A549 (cell line): ENCODE measurements around the gene RUNDC3A. TPM values are rescaled to one million over a fixed set of nuclear protein-coding genes. Genes with fewer than 3 reads are reported as not detected.
A peak's percentile ranks its signal among the peaks of the same experiment; 100 is the strongest.

Source experiments
- ATAC-seq, 2 experiments: fragments of 200-7000 bp in 1 of 2; fragments of >200 bp in 1 of 2; cut with Nextera tagmentation in 1 of 2; cut with Tn5 transposase in 1 of 2; 3 replicates each; pipeline versions ENCODE4 v1.8.0 to v1.9.1; 2018 to 2020; ENCODE audit warnings: mild to moderate bottlenecking in 1 of 2, moderate library complexity in 1 of 2
- CTCF ChIA-PET: fragments of 300-600 bp; sonication (Branson Sonifier 250); formaldehyde crosslinking; extraction: SDS; loops from one replicate; lab custom pipeline; 2021; ENCODE audit warnings: antibody characterized with exemption, inconsistent platforms; lab: Yijun Ruan, JAX
- POLR2A ChIA-PET: fragments of 350-600 bp; formaldehyde crosslinking; extraction: SDS; loops from one replicate; lab custom pipeline; 2021; ENCODE audit warnings: antibody characterized with exemption, inconsistent platforms; lab: Yijun Ruan, JAX
- DNase-seq, 2 experiments: peaks; one replicate each; pipeline versions ENCODE4 v3.0.0 to v3.0.0-alpha.2; 2011 to 2016; ENCODE audit warnings: low read depth in 1 of 2, low spot score in 1 of 2
- FAIRE-seq: peaks from 2 replicates; lab custom pipeline; 2011; peaks lifted over from hg19 to GRCh38; lab: Jason Lieb, UNC
- H3K27ac ChIP-seq, 2 experiments: fragments of >200 bp; sonication (Bioruptor Twin); formaldehyde crosslinking; 3 replicates each; pipeline ENCODE4 v1.5.1; 2016 to 2017
- H3K4me1 ChIP-seq: fragments of >200 bp; sonication (Bioruptor Twin); formaldehyde crosslinking; 3 replicates; pipeline ENCODE4 v1.6.1; 2016
- H3K4me2 ChIP-seq: fragments of >200 bp; sonication (Bioruptor Twin); formaldehyde crosslinking; 3 replicates; pipeline ENCODE4 v1.6.1; 2016
- H3K4me3 ChIP-seq: fragments of >200 bp; sonication (Bioruptor Twin); formaldehyde crosslinking; 3 replicates; pipeline ENCODE4 v1.5.1; 2016
- H3K9me3 ChIP-seq: fragments of >200 bp; sonication (Bioruptor Twin); formaldehyde crosslinking; 3 replicates; pipeline ENCODE4 v1.6.1; 2016
- BCL3 ChIP-seq: fragments of >200 bp; sonication (Bioruptor Twin); formaldehyde crosslinking; IDR thresholded peaks from 3 replicates; pipeline ENCODE4 v1.6.1; 2016
- CBX8 ChIP-seq: fragments of 200-600 bp; sonication (generic); IDR thresholded peaks from 2 replicates; pipeline ENCODE4 v1.6.1; 2016
- CHD4 ChIP-seq: fragments of 200-600 bp; sonication (generic); IDR thresholded peaks from 2 replicates; pipeline ENCODE4 v1.6.1; 2016; ENCODE audit warnings: antibody characterized with exemption, mild to moderate bottlenecking, borderline replicate concordance
- ESRRA ChIP-seq: fragments of 150-350 bp; IDR thresholded peaks from 2 replicates; pipeline ENCODE4 v1.6.1; 2014; ENCODE audit warnings: mild to moderate bottlenecking, low read length, borderline replicate concordance
- FOSL2 ChIP-seq, 2 experiments: fragments of 450-650 bp in 1 of 2; fragments of >200 bp in 1 of 2; sonication (Bioruptor Twin) in 1 of 2; formaldehyde crosslinking; IDR thresholded peaks; 2 replicates each; pipeline versions ENCODE4 v1.5.0 to v1.6.1; 2016 to 2020; ENCODE audit warnings: mild to moderate bottlenecking in 1 of 2, moderate library complexity in 1 of 2
- HDAC2 ChIP-seq: fragments of 200-600 bp; sonication (generic); IDR thresholded peaks from 2 replicates; pipeline ENCODE4 v1.6.1; 2016
- HMGXB4 ChIP-seq: fragments of 250-450 bp; sonication (Bioruptor Pico); IDR thresholded peaks from 2 replicates; pipeline ENCODE4 v1.5.0; 2021; ENCODE audit warnings: mild to moderate bottlenecking, moderate library complexity, borderline replicate concordance
- KDM5A ChIP-seq: fragments of 200-600 bp; sonication (generic); IDR thresholded peaks from 2 replicates; pipeline ENCODE4 v1.6.1; 2016; ENCODE audit warnings: antibody characterized with exemption, mild to moderate bottlenecking
- MAX ChIP-seq: IDR thresholded peaks from 2 replicates; pipeline ENCODE4 v1.6.1; 2012
- MAZ ChIP-seq: fragments of 150-350 bp; IDR thresholded peaks from 2 replicates; pipeline ENCODE4 v1.6.1; 2014; ENCODE audit warnings: antibody characterized with exemption, low read depth, low read length, borderline replicate concordance
- NFE2L2 ChIP-seq: fragments of 150-350 bp; conservative IDR thresholded peaks from 2 replicates; pipeline ENCODE4 v1.6.1; 2014; ENCODE audit warnings: low read length
- POLR2AphosphoS2 ChIP-seq: conservative IDR thresholded peaks from 2 replicates; pipeline ENCODE4 v1.6.1; 2012; ENCODE audit warnings: low read length, improper control_type of control experiment, inconsistent platforms
- RFX5 ChIP-seq: fragments of 450-650 bp; IDR thresholded peaks from 2 replicates; pipeline ENCODE4 v1.7.1; 2014; ENCODE audit warnings: antibody characterized with exemption, mild to moderate bottlenecking, moderate library complexity
- RNF2 ChIP-seq: fragments of 200-600 bp; sonication (generic); IDR thresholded peaks from 2 replicates; pipeline ENCODE4 v1.6.1; 2016; ENCODE audit warnings: low read depth, mild to moderate bottlenecking, antibody characterized with exemption, moderate library complexity, borderline replicate concordance
- SMC3 ChIP-seq: fragments of >200 bp; sonication (Bioruptor Twin); formaldehyde crosslinking; IDR thresholded peaks from 3 replicates; pipeline ENCODE4 v1.6.1; 2018; ENCODE audit warnings: inconsistent platforms
- TP53 ChIP-seq: fragments of 250-450 bp; sonication (Bioruptor Pico); IDR thresholded peaks from 2 replicates; pipeline ENCODE4 v1.5.0; 2021; ENCODE audit warnings: mild to moderate bottlenecking, moderate library complexity
- WGBS: methylation state at CpG from one replicate; pipeline ENCODE4 v1.1.6; 2017; ENCODE audit errors: missing lambda C conversion rate; 5-methylcytosine and 5-hydroxymethylcytosine counted together
- polyA plus RNA-seq, 4 experiments: library from polyadenylated mRNA; depleted of rRNA in 3 of 4; stranded (reverse); fragments of >200 nt; fragmentation: RNase III in 1 of 4; extraction: RNeasy Plus Mini Kit Qiagen cat#74134 plus additional on column Dnase treatment in 1 of 4; gene quantifications; 2 replicates in 3 of 4; 3 replicates in 1 of 4; pipeline ENCODE4 v1.2.3, GENCODE V29; 2011 to 2017
- TF ChIP-seq, protein P1 (sequence below): fragments of >200 bp; sonication (Bioruptor Twin); formaldehyde crosslinking; IDR thresholded peaks from 3 replicates; pipeline ENCODE4 v1.5.1; 2016

The RUNDC3A gene
- polyA plus RNA-seq, 2 of the 4 experiments (the other 2 are of a cell fraction), result 0.45 to 0.48 TPM

- peak; percentile 62 to 88 for ATAC-seq
- ChIA-PET CTCF (interaction anchor here (0.6 to 1.6 kb wide), 4 partner anchors 10 to 98 kb away, joined by 3 to 6 read pairs (median 4); no protein-coding TSS in a partner anchor), POLR2A (interaction anchor here (1.0 kb wide), 1 partner anchor 86 kb away, joined by 3 read pairs; no protein-coding TSS in a partner anchor)
- WGBS, result 25% methylated on average over 21 of the region's 26 CpGs
- peak; percentile 65 to 88 for DNase-seq
- TF ChIP-seq MAX (peak; percentile 58; the same call in 1 of the 2 replicates), CHD4 (no peak)
- H3K4me3 ChIP-seq, result peak overlapping the region; percentile 47
- H3K9me3 ChIP-seq, result no peaks in the 10 kb centered on the region
- peaks cover 15% of the 10 kb centered on the region for H3K4me1 ChIP-seq
- peak overlapping the region; percentile 96 for H3K4me2 ChIP-seq
- peak overlapping the region in 1 of 2 experiments; percentile 70; a peak in 3 of 6 replicates for H3K27ac ChIP-seq
- no peak for FAIRE-seq
Measured at GRCh38 chr17:44307387-44308186, 814 bp upstream of the RUNDC3A start.

DNA sequence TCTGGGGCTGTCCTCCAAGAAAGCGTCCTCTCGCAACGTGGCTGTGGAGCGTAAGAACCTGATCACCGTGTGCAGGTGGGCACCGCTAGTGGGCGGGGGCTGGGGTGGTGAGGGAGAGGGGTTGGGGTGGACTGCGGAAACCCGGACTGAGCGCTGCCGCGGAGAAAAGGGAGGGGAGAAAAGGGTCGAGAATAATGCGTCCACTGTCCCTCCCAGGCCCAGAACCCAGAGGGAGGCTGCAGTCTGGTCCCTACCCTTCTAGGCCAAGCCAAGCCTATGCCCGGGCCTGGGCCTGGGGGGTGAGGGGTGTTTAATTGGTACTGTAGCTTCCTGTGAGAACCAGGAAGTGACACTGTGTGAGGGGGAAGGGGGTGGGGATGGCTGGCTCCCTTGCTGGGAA, 464 bp downstream of the RUNDC3A start:
- peak in 1 of 2 experiments; percentile 4; a peak in 1 of 6 replicates for ATAC-seq
- H3K9me3 ChIP-seq, result no peaks in the 10 kb centered on the region
- TF ChIP-seq RFX5 (no peak), NFE2L2 (no peak), CBX8 (no peak), ESRRA (no peak), SMC3 (no peak), POLR2AphosphoS2 (no peak), HDAC2 (no peak), HMGXB4 (CRISPR knock-in tag) (no peak), TP53 (no peak), BCL3 (no peak), KDM5A (no peak), MAZ (no peak)
- TF ChIP-seq, protein P1, sequence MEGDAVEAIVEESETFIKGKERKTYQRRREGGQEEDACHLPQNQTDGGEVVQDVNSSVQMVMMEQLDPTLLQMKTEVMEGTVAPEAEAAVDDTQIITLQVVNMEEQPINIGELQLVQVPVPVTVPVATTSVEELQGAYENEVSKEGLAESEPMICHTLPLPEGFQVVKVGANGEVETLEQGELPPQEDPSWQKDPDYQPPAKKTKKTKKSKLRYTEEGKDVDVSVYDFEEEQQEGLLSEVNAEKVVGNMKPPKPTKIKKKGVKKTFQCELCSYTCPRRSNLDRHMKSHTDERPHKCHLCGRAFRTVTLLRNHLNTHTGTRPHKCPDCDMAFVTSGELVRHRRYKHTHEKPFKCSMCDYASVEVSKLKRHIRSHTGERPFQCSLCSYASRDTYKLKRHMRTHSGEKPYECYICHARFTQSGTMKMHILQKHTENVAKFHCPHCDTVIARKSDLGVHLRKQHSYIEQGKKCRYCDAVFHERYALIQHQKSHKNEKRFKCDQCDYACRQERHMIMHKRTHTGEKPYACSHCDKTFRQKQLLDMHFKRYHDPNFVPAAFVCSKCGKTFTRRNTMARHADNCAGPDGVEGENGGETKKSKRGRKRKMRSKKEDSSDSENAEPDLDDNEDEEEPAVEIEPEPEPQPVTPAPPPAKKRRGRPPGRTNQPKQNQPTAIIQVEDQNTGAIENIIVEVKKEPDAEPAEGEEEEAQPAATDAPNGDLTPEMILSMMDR, result no peak
- TF ChIP-seq, all 56 proteins: peak for 0
- no peak for FAIRE-seq
- CTCF ChIA-PET, result interaction anchor here (0.6 to 4.5 kb wide), 7 partner anchors 8 to 99 kb away, joined by 3 to 29 read pairs (median 5); partner anchors contain the start of gene SLC25A39
- Histone ChIP-seq H3K4me3 (no peak overlapping the region), H3K27ac (no peak overlapping the region), H3K4me1 (peaks cover 15% of the 10 kb centered on the region), H3K4me2 (peak overlapping the region; percentile 96)
- 80% methylated on average over 8 of the region's 15 CpGs for WGBS
- POLR2A ChIA-PET, result interaction anchor here (0.7 to 1.0 kb wide), 3 partner anchors 26 to 87 kb away, joined by 3 to 5 read pairs (median 3); no protein-coding TSS in a partner anchor
- DNase-seq, result no peak

GRCh38 chr17:44309472-44309871, 1.1 kb downstream of the RUNDC3A start:
- WGBS, result 59% methylated on average over 5 of the region's 5 CpGs
- no peak for TF ChIP-seq FOSL2 (IDR thresholded peaks at IDR 0.05)
- TF ChIP-seq FOSL2 (CRISPR knock-in tag; IDR thresholded peaks at IDR 0.05), result peak; percentile 25; the same call in 1 of the 2 replicates
- TF ChIP-seq RNF2, result no peak
- peaks cover 15% of the 10 kb centered on the region for H3K4me1 ChIP-seq
- ChIA-PET CTCF (interaction anchor here (0.6 to 4.5 kb wide), 12 partner anchors 9 to 99 kb away, joined by 3 to 31 read pairs (median 4); partner anchors contain the start of gene SLC25A39), POLR2A (interaction anchor here (0.9 kb wide), 1 partner anchor 88 kb away, joined by 4 read pairs; no protein-coding TSS in a partner anchor)
- ATAC-seq (peak; percentile 1 to 15; a peak in 1 of 6 replicates), FAIRE-seq (no peak), DNase-seq (no peak)
- no peak overlapping the region; the same call in 2 of the 3 replicates for H3K4me2 ChIP-seq
- H3K4me3 ChIP-seq, result no peak overlapping the region
- no peaks in the 10 kb centered on the region for H3K9me3 ChIP-seq
- no peak overlapping the region for H3K27ac ChIP-seq
